T-helper 2 cell treated with Interferon-gamma antibody and Interleukin-4, amounts not matched to agents 5 μg/mL and 100 μg/mL, for 36 hours (primary cell): ENCODE data around the gene EPSTI1.
"Not testable (repeated sequence)": the region's sequence is repeated elsewhere in the genome, so short reads cannot be mapped to it uniquely, and the experiment has no call there.

Source experiments
- DNase-seq: peaks from one replicate; pipeline ENCODE4 v3.0.0; 2021; ENCODE audit warnings: low spot score
- H3K27ac Mint-ChIP-seq: one replicate; pipeline ENCODE4 v1.8.0; 2021; ENCODE audit warnings: mild to moderate bottlenecking, mixed read lengths
- H3K27me3 Mint-ChIP-seq: one replicate; pipeline ENCODE4 v1.8.0; 2021; ENCODE audit warnings: low read depth, mixed read lengths
- H3K36me3 Mint-ChIP-seq: one replicate; pipeline ENCODE4 v1.8.0; 2021; ENCODE audit warnings: low read depth, mixed read lengths
- H3K4me1 Mint-ChIP-seq: one replicate; pipeline ENCODE4 v1.8.0; 2021; ENCODE audit warnings: low read depth, mixed read lengths
- H3K4me3 Mint-ChIP-seq: one replicate; pipeline ENCODE4 v1.8.0; 2022; ENCODE audit warnings: mild to moderate bottlenecking, moderate library complexity, mixed read lengths
- H3K9me3 Mint-ChIP-seq: one replicate; pipeline ENCODE4 v1.8.0; 2021; ENCODE audit warnings: mixed read lengths

Gene EPSTI1

GRCh38 chr13:42991898-42992763 is at the start of gene EPSTI1:
TSS of gene EPSTI1 (minus strand) at chr13:42992241. CDS start at chr13:42992165, 76 bp downstream.
- DNase-seq = peak; percentile 79
- no peaks in the 10 kb centered on the region for H3K27me3 Mint-ChIP-seq
- H3K27ac Mint-ChIP-seq = peak within 1 kb of the TSS; percentile 97
- H3K4me3 Mint-ChIP-seq = peak within 1 kb of the TSS; percentile 96
- peaks cover 54% of the 10 kb centered on the region for H3K4me1 Mint-ChIP-seq
- no peaks in the 10 kb centered on the region for H3K9me3 Mint-ChIP-seq
- peaks cover 24% of the 10 kb centered on the region for H3K36me3 Mint-ChIP-seq

DNA sequence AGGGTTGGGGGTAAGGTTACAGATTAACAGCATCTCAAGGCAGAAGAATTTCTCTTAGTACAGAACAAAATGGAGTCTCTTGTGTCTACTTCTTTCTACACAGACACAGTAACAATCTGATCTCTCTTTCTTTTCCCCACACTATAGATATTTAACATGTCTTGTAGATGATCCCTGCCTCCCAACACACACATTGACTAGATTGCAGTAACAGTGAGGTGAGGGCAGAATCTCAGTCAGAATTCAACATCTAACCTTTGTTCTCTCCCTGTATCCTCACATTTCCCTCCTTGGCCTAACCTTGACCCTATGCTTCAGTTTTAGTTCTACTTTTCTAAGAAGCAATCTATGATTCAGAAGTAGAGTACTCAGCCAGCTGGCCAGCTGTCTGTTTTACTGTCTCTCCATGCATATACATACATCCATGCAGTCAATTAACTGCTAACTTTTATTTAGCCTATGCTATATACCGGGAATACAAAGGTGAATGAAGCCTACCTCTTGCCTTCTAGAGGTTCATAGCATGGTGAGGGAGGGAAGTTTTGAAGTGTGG is 49.4 kb upstream of the EPSTI1 start:
- Mint-ChIP-seq H3K4me1 (peaks cover 46% of the 10 kb centered on the region), H3K36me3 (peaks cover 24% of the 10 kb centered on the region), H3K4me3 (no peak overlapping the region), H3K27me3 (no peaks in the 10 kb centered on the region), H3K27ac (no peak overlapping the region), H3K9me3 (no peaks in the 10 kb centered on the region)
- DNase-seq = no peak

GRCh38 chr13:43040581-43041368 is 48.7 kb upstream of the EPSTI1 start:
- H3K27ac Mint-ChIP-seq, H3K4me3 Mint-ChIP-seq, H3K9me3 Mint-ChIP-seq, H3K27me3 Mint-ChIP-seq, DNase-seq: not testable (repeated sequence)
- H3K4me1 Mint-ChIP-seq = peaks cover 42% of the 10 kb centered on the region
- H3K36me3 Mint-ChIP-seq = peaks cover 24% of the 10 kb centered on the region

- Mint-ChIP-seq H3K4me3 (no peak overlapping the region), H3K27ac (no peak overlapping the region), H3K27me3 (no peaks in the 10 kb centered on the region), H3K4me1 (peaks cover 34% of the 10 kb centered on the region), H3K9me3 (no peaks in the 10 kb centered on the region), H3K36me3 (peaks cover 24% of the 10 kb centered on the region)
- DNase-seq = no peak
These were observed 47.9 kb upstream of the EPSTI1 start for GRCh38 chr13:43039966-43040365.

GRCh38 chr13:43036351-43037250 is 44.6 kb upstream of the EPSTI1 start:
- Mint-ChIP-seq H3K4me1 (peaks cover 13% of the 10 kb centered on the region), H3K4me3 (no peak overlapping the region), H3K27ac (no peak overlapping the region), H3K27me3 (no peaks in the 10 kb centered on the region), H3K9me3 (no peaks in the 10 kb centered on the region), H3K36me3 (peaks cover 29% of the 10 kb centered on the region)
- no peak for DNase-seq

GRCh38 chr13:43033038-43033437 is 41.0 kb upstream of the EPSTI1 start:
- Mint-ChIP-seq H3K4me3 (no peak overlapping the region), H3K27me3 (no peaks in the 10 kb centered on the region), H3K36me3 (peaks cover 29% of the 10 kb centered on the region), H3K27ac (no peak overlapping the region), H3K4me1 (peaks cover 13% of the 10 kb centered on the region), H3K9me3 (no peaks in the 10 kb centered on the region)
- no peak for DNase-seq

DNA sequence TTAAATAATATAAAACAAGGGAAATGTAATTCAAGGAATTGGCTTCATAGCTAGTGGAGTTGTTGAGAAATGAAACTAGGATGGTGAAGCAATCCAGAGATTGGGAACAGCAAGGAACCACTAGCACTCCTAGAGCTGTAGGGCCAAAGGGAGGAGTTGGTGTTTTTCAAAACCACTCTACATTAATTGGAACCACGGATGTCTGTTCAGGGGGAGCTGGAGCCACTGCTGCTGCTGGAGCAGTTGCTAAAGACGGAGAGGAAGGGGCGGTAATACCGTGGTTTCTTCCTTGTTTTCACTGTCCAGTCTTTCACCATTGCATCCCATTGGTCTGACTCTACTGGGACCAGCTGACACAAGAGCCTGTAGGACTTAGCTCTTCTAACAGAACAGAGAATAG is 39.8 kb upstream of the EPSTI1 start:
- no peaks in the 10 kb centered on the region for H3K9me3 Mint-ChIP-seq
- no peak for DNase-seq
- peaks cover 26% of the 10 kb centered on the region for H3K36me3 Mint-ChIP-seq
- no peak overlapping the region for H3K27ac Mint-ChIP-seq
- peaks cover 11% of the 10 kb centered on the region for H3K4me1 Mint-ChIP-seq
- H3K4me3 Mint-ChIP-seq = no peak overlapping the region
- H3K27me3 Mint-ChIP-seq = no peaks in the 10 kb centered on the region

DNA sequence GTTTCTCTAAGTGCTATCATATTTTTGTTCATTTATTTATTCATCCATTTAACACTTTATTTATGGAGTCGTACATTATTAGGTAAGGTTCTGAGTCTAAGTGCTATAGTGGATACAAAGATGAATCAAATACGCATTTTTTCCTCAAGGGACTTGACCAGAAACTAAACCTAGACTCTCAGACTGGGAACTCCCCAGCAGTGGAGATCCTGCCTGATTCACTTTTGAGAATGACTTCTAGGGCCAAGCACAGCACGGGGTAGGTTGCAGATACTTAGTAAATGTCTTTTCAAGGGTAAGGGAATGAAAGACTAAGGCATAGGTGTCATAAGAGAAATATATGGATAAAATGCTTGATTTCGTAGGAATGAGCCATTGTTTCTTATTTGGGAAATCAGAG is 38.5 kb upstream of the EPSTI1 start:
- H3K4me1 Mint-ChIP-seq = peaks cover 13% of the 10 kb centered on the region
- no peak for DNase-seq
- H3K27ac Mint-ChIP-seq = no peak overlapping the region
- H3K9me3 Mint-ChIP-seq = no peaks in the 10 kb centered on the region
- no peaks in the 10 kb centered on the region for H3K27me3 Mint-ChIP-seq
- peaks cover 26% of the 10 kb centered on the region for H3K36me3 Mint-ChIP-seq
- H3K4me3 Mint-ChIP-seq = no peak overlapping the region

- DNase-seq = no peak
- Mint-ChIP-seq H3K36me3 (peaks cover 21% of the 10 kb centered on the region), H3K27me3 (peaks cover 2% of the 10 kb centered on the region), H3K9me3 (no peaks in the 10 kb centered on the region), H3K4me3 (no peak overlapping the region), H3K4me1 (peaks cover 22% of the 10 kb centered on the region), H3K27ac (no peak overlapping the region)
These were observed 34.2 kb upstream of the EPSTI1 start for GRCh38 chr13:43026262-43026661.

DNA sequence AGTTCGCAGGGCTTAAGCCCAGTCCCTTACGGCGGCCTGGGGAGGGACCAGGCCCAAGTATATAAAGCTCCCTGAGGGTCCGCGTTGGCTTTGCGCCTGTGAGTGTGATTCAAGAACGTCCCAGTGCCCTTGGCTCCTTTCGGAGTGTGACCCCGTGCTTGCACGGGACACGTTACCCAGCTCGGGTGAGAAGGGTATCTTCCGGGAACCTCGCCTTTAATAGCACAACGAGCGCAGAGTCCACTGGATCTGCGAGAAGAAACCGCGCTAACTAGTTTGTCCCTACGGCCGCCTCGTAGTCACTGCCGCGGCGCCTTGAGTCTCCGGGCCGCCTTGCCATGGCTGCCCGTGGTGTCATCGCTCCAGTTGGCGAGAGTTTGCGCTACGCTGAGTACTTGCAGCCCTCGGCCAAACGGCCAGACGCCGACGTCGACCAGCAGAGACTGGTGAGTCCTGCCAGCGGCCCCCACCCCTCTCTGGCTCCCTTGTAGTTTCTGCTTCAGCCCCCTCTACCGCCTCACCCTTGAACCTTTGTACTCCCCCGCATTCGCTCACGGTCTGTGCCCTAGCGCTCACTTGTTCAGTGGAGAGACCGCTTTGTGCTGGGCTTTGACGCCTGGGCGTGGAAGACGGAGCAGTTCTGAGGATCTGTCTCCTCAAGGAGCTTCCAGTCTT is 31.4 kb upstream of the EPSTI1 start, which contains the start of gene DNAJC15:
TSS of gene DNAJC15 (plus strand) at position 298 of the 675 bp plus-strand sequence. CDS start at position 339, 41 bp downstream.
- Mint-ChIP-seq H3K4me3 (peak within 1 kb of the TSS; percentile 96), H3K27ac (peak within 1 kb of the TSS; percentile 89), H3K27me3 (peaks cover 2% of the 10 kb centered on the region), H3K9me3 (no peaks in the 10 kb centered on the region), H3K4me1 (peaks cover 17% of the 10 kb centered on the region), H3K36me3 (peaks cover 15% of the 10 kb centered on the region)
- DNase-seq = peak; percentile 80

- H3K9me3 Mint-ChIP-seq = no peaks in the 10 kb centered on the region
- peaks cover 11% of the 10 kb centered on the region for H3K36me3 Mint-ChIP-seq
- DNase-seq = no peak
- peaks cover 14% of the 10 kb centered on the region for H3K4me1 Mint-ChIP-seq
- H3K27me3 Mint-ChIP-seq = peaks cover 2% of the 10 kb centered on the region
- H3K4me3 Mint-ChIP-seq = peak overlapping the region; percentile 96
- peak overlapping the region; percentile 89 for H3K27ac Mint-ChIP-seq
These were observed 30.9 kb upstream of the EPSTI1 start for GRCh38 chr13:43022934-43023288.

- H3K27ac Mint-ChIP-seq = no peak overlapping the region
- no peak for DNase-seq
- H3K4me1 Mint-ChIP-seq = peaks cover 14% of the 10 kb centered on the region
- H3K4me3 Mint-ChIP-seq = no peak overlapping the region
- H3K27me3 Mint-ChIP-seq = peaks cover 2% of the 10 kb centered on the region
- H3K36me3 Mint-ChIP-seq = peaks cover 11% of the 10 kb centered on the region
- H3K9me3 Mint-ChIP-seq = no peaks in the 10 kb centered on the region
These were observed 30.1 kb upstream of the EPSTI1 start for GRCh38 chr13:43021926-43022670.
